Tibial nerve (tissue), 4 donors: ENCODE data around the gene OR1D5. TPM values are rescaled to one million over a fixed set of nuclear protein-coding genes. Genes with fewer than 3 reads are reported as not detected.

ENCODE experiments used
- DNase-seq, 2 donors: peaks; one replicate each; pipeline ENCODE4 v3.0.0-alpha.2; 2019; ENCODE audit warnings: low spot score in 2 of 2
- H3K27ac ChIP-seq, 4 donors: fragments of 200-600 bp; sonication (generic) in 3 of 4; one replicate each; pipeline ENCODE4 v1.5.1; 2017 to 2019; ENCODE audit warnings: mild to moderate bottlenecking in 1 of 4
- H3K27me3 ChIP-seq, 2 donors: fragments of 200-600 bp; sonication (generic) in 1 of 2; one replicate each; pipeline versions ENCODE4 v1.5.1 to v1.6.0; 2017 to 2019
- H3K36me3 ChIP-seq, 3 donors: fragments of 200-600 bp; sonication (generic); one replicate each; pipeline ENCODE4 v1.5.1; 2018 to 2019
- H3K4me1 ChIP-seq, 4 donors: fragments of 200-600 bp; sonication (generic) in 3 of 4; one replicate each; pipeline ENCODE4 v1.5.1; 2017 to 2019
- H3K4me3 ChIP-seq, 4 donors: fragments of 200-600 bp; sonication (generic) in 3 of 4; one replicate each; pipeline ENCODE4 v1.5.1; 2017 to 2019; ENCODE audit warnings: mild to moderate bottlenecking in 1 of 4, moderate library complexity in 1 of 4
- H3K9me3 ChIP-seq, 4 donors: fragments of 200-600 bp; sonication (generic) in 3 of 4; one replicate each; pipeline ENCODE4 v1.5.1; 2017 to 2019
- EP300 ChIP-seq, 2 donors: sonication (generic); formaldehyde crosslinking; IDR thresholded peaks; one replicate each; pipeline ENCODE4 v1.6.1; 2017; ENCODE audit warnings: antibody characterized with exemption in 2 of 2, mild to moderate bottlenecking in 1 of 2
- POLR2A ChIP-seq, 2 donors: fragments of 450-650 bp; IDR thresholded peaks; one replicate each; pipeline ENCODE4 v1.6.1; 2017; ENCODE audit warnings: antibody characterized with exemption in 2 of 2, mild to moderate bottlenecking in 2 of 2, moderate library complexity in 2 of 2
- WGBS, 2 donors: methylation state at CpG; one replicate each; pipeline ENCODE4 v1.1.5; 2018; 5-methylcytosine and 5-hydroxymethylcytosine counted together
- total RNA-seq, 4 donors: library from RNA; depleted of rRNA; stranded (reverse); fragments of >200 nt; gene quantifications; one replicate each; pipeline ENCODE4 v1.1.0, GENCODE V29; 2016
- TF ChIP-seq, protein P1 (sequence below), 5 experiments: fragments of 200-600 bp in 3 of 5; fragments of 450-650 bp in 2 of 5; sonication (generic) in 3 of 5; IDR thresholded peaks; one replicate each; pipeline ENCODE4 v1.5.1; 2016 to 2019; ENCODE audit warnings: antibody characterized with exemption in 5 of 5, mild to moderate bottlenecking in 3 of 5, moderate library complexity in 2 of 5

The OR1D5 gene
- total RNA-seq, 4 donors from 2014 or later: not detected

DNA sequence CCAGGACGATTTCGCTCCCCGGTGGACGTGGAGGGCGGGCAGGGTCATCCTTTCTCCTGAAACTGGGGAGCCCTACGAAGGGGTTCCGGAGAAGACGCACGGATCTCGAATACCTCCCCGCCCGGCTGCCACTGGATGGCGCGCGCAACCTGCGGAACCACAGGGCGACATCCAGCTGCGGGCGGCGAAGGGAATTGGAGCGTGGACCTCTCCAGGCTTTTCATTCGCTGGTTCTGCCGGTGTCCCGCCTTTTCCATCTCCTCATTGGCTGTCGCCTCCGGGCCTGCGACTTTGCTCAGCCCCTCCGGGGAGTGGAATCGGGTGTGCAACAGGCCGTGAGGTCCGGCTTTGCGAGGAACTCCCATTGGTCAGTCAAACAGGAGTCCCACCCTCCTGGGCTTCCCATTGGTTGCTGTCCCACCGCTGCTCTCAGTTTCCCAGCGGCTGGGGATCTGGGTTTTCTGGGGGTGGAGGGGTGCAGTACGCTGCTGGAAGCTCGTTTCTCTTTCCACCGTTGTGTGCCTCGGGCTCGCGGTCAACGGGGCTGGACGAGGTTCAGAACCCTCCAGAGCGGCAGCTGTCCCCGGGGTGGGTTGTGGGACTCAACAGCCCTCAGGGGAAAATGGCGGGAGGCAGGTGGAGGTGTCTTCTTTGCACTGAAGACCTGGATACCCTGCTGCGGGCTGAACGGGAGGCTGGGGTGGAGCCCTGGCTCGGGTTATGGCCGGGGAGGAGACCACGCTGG lies 14.5 kb downstream of the OR1D5 start:
- TF ChIP-seq, protein P1, sequence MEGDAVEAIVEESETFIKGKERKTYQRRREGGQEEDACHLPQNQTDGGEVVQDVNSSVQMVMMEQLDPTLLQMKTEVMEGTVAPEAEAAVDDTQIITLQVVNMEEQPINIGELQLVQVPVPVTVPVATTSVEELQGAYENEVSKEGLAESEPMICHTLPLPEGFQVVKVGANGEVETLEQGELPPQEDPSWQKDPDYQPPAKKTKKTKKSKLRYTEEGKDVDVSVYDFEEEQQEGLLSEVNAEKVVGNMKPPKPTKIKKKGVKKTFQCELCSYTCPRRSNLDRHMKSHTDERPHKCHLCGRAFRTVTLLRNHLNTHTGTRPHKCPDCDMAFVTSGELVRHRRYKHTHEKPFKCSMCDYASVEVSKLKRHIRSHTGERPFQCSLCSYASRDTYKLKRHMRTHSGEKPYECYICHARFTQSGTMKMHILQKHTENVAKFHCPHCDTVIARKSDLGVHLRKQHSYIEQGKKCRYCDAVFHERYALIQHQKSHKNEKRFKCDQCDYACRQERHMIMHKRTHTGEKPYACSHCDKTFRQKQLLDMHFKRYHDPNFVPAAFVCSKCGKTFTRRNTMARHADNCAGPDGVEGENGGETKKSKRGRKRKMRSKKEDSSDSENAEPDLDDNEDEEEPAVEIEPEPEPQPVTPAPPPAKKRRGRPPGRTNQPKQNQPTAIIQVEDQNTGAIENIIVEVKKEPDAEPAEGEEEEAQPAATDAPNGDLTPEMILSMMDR (IDR thresholded peaks at IDR 0.05): peak; percentile 59 to 91 (median 80)
- peak in 1 of 2 donors; percentile 41 for TF ChIP-seq POLR2A (IDR thresholded peaks at IDR 0.05)
- peak in 1 of 2 donors; percentile 60 for TF ChIP-seq EP300 (IDR thresholded peaks at IDR 0.05)
- H3K9me3 ChIP-seq: peaks cover 0 to 9% (median 0%) of the 10 kb centered on the region in 4 donors
- peaks cover 0 to 12% (median 4%) of the 10 kb centered on the region in 4 donors for H3K4me1 ChIP-seq
- peak overlapping the region; percentile 47 to 62 (median 60) for H3K4me3 ChIP-seq
- DNase-seq: peak; percentile 82 to 91
- no peaks in the 10 kb centered on the region for H3K27me3 ChIP-seq
- peak overlapping the region in 3 of 4 donors; percentile 64 to 83 (median 65) for H3K27ac ChIP-seq
- H3K36me3 ChIP-seq: no peaks in the 10 kb centered on the region
- 0 to 2% methylated on average over 21 to 43 of the region's 50 CpGs for WGBS, 2 donors

DNA sequence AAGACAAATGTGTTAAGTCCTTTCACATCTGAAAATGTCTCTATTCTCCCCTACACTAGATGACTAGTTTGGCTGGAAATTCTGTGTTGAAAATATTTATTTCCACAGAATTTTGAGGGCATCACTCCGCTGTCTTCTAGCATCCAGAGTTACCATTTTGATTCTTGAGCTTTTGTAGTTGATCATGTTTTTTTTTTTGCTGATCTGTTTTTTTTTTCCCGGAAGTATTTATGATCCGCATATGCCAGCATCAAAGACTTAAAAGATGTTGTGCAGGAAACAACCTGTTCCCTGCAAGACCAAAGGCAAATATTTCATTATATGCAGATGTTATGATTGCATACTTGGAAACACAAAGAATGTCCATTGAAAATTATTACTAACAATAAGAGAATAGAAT lies 16.7 kb downstream of the OR1D5 start:
- WGBS, 2 donors: 82 to 87% methylated on average over 3 of the region's 3 CpGs
- Histone ChIP-seq H3K27me3 (no peaks in the 10 kb centered on the region), H3K4me1 (peaks cover 0 to 12% (median 4%) of the 10 kb centered on the region in 4 donors), H3K27ac (no peak overlapping the region), H3K9me3 (peaks cover 0 to 17% (median 0%) of the 10 kb centered on the region in 4 donors), H3K4me3 (no peak overlapping the region), H3K36me3 (no peaks in the 10 kb centered on the region)
- TF ChIP-seq, protein P1 (IDR thresholded peaks at IDR 0.05): no peak
- TF ChIP-seq EP300 (IDR thresholded peaks at IDR 0.05): no peak
- TF ChIP-seq POLR2A (IDR thresholded peaks at IDR 0.05): no peak
- no peak for DNase-seq

DNA sequence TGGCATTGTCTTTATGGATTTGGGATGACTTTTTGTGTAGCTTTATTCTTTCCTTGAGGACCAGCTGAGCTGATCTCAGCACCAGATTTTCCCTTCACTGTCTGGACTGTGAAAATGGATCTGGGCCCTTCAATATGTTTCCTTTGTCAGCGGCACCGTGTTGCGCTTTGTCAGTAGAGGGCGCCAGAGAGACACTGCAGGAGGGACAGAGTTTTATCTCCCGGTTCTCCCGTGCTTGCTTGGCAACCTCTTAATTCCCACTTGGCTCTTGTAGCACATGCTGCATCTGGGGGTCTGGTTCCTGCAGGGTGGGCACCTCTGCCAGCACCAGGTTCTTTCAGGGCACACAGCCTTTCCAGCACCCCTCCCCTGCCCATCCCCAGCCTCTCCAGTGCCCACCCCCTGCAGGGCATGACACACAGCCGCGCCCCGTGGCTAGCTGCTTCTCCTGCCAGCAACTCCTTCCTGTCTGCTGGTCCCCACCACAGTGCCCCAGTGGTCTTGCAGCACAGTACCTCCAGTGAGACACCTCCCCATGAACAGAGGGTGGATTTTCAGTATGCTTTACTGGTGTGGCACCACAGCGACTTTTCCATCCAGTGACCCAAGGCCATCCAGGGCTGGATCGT lies 19.6 kb downstream of the OR1D5 start:
- no peak for DNase-seq
- TF ChIP-seq EP300 (IDR thresholded peaks at IDR 0.05) (no peak), POLR2A (IDR thresholded peaks at IDR 0.05) (no peak)
- TF ChIP-seq, protein P1 (IDR thresholded peaks at IDR 0.05): no peak
- H3K36me3 ChIP-seq: no peaks in the 10 kb centered on the region
- H3K4me3 ChIP-seq: no peak overlapping the region
- H3K27me3 ChIP-seq: no peaks in the 10 kb centered on the region
- peaks cover 0 to 5% (median 0%) of the 10 kb centered on the region in 4 donors for H3K4me1 ChIP-seq
- peaks cover 0 to 17% (median 0%) of the 10 kb centered on the region in 4 donors for H3K9me3 ChIP-seq
- H3K27ac ChIP-seq: no peak overlapping the region
- 65 to 67% methylated on average over 11 of the region's 11 CpGs for WGBS, 2 donors

DNA sequence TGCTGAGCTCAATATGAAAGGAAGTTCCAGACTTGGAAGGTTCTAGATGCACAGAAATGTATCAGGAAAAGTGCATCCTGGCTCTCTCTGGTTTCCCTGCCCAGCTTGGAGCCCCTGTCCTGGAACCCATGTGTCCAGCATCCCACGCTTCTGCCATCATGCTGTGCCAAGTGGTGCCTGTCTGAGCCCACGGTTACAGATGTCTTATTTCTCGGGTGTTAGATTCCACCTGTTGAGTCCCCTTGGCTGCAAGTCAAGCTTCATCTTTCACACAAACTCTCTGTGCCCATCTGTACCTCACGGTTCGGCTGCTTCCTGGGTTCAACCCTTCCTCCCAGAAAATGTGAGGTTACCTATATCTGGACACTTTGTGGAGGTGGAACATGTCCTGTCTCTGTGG lies 22.5 kb downstream of the OR1D5 start:
- H3K9me3 ChIP-seq: peaks cover 0 to 17% (median 0%) of the 10 kb centered on the region in 4 donors
- H3K4me1 ChIP-seq: no peaks in the 10 kb centered on the region
- no peaks in the 10 kb centered on the region for H3K36me3 ChIP-seq
- no peak overlapping the region for H3K4me3 ChIP-seq
- 85 to 87% methylated on average over 5 of the region's 5 CpGs for WGBS, 2 donors
- no peak for DNase-seq
- TF ChIP-seq POLR2A (IDR thresholded peaks at IDR 0.05): no peak
- TF ChIP-seq, protein P1 (IDR thresholded peaks at IDR 0.05): no peak
- TF ChIP-seq EP300 (IDR thresholded peaks at IDR 0.05): no peak
- no peaks in the 10 kb centered on the region for H3K27me3 ChIP-seq
- no peak overlapping the region for H3K27ac ChIP-seq

DNA sequence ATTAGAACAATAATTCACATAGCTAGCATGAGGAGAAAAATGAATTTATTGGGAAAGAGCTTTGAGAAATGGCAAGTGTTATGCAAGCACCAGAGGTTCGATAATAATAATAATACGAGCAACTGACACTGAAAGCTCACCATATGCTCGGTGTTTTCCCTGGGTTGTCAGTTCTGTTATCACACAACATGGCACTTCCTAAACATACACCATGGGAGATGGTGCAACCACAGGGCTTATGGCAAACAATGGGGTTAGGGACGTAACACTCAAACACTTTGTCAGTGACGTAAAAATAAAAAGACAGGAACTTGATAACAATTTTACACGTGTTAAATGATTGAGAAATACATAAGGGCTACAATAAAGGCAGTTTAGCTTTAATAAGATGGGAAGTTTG lies 23.7 kb downstream of the OR1D5 start:
- peaks cover 0 to 16% (median 0%) of the 10 kb centered on the region in 4 donors for H3K9me3 ChIP-seq
- H3K4me3 ChIP-seq: no peak overlapping the region
- no peaks in the 10 kb centered on the region for H3K27me3 ChIP-seq
- TF ChIP-seq, protein P1 (IDR thresholded peaks at IDR 0.05): no peak
- TF ChIP-seq EP300 (IDR thresholded peaks at IDR 0.05) (no peak), POLR2A (IDR thresholded peaks at IDR 0.05) (no peak)
- H3K4me1 ChIP-seq: no peaks in the 10 kb centered on the region
- no peak overlapping the region for H3K27ac ChIP-seq
- H3K36me3 ChIP-seq: no peaks in the 10 kb centered on the region
- 62 to 72% methylated on average over 6 of the region's 6 CpGs for WGBS, 2 donors
- DNase-seq: no peak
